DMS53 (cell line): ENCODE results near the gene RNASE4.

Source experiments
- DNase-seq: peaks from one replicate; lab custom pipeline; 2025; lab: John Stamatoyannopoulos, UW

Gene RNASE4

DNA sequence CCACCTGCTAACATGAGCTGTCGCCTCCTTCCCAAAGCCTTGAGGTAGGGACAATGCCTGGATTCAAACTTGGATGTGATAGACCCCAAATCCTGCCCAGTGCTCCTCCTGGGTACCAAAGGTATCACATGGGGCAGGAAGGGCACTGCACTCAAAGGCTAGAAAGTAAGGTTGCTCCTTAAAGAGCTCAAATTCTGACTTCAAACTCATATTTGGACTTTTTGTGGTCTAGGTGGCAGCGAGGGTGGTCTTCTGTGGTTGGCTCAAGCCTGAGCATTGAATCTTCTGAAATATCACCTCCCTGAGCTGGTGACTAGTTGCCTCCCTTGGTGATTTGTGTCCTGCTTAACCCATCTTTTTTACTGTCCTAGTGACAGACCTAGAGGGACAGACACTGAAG, 8.3 kb upstream of the RNASE4 start:
- no peak for DNase-seq

DNA sequence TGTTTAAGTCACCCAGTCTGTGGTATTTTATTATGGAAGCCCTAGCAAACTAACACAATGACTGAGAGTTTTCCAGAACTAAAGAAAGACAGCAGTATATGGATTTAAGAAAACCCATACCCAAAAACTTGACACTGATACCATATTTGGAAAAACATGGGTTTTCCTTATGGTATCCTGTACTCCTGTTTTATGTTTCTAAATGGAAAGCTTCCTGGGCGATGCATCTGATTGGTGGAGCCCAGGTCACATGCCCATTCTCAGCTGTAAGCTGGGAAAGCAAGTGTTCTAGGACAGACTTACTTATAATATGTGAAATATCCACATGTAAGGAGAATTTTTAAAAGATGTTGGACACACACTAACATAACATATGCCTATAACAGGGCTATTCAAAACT, 4.5 kb upstream of the RNASE4 start:
- no peak for DNase-seq

DNA sequence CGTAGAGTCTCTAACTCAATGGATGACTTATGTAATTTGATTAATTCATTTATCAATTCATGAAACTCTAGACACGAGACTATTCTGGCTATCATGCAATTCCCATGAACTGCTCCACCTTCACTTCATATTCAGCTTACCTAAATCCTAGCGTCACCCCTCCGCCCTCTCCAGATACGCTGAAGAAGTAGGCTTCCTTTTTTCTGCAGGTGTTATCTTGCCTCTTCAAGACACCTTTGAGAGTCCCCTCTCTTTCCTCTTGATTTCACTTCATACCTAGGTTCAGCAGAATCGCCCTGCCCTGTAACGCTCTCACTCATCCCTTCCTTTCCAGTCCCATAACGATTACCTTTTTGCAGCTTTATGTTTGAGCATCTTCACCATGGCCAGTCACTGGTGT, 4.0 kb upstream of the RNASE4 start:
- no peak for DNase-seq

DNA sequence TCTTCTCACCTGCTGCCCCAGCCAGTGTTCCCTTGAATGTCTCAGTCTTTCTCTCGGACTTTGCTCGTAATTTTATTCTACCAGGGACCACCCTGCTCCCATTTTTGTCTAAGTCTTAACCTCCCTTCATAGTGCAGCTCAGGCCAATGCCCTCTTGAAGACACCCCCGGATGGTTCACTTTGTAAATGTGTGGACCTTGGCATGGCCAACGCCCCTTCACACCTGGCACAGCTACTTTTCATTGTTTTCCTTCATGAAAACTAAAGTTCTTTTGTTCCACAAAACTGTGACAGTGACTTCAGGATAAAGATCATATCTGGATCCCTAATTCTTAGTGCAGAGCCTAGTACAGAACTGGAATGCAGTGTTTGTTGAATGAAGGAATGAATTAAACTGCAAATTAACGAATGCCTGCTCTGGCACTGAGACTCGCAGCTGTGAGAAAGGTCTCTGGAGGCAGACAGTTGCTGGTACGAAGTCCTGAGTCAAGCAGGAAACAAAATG, 3.5 kb upstream of the RNASE4 start:
- DNase-seq = no peak

DNA sequence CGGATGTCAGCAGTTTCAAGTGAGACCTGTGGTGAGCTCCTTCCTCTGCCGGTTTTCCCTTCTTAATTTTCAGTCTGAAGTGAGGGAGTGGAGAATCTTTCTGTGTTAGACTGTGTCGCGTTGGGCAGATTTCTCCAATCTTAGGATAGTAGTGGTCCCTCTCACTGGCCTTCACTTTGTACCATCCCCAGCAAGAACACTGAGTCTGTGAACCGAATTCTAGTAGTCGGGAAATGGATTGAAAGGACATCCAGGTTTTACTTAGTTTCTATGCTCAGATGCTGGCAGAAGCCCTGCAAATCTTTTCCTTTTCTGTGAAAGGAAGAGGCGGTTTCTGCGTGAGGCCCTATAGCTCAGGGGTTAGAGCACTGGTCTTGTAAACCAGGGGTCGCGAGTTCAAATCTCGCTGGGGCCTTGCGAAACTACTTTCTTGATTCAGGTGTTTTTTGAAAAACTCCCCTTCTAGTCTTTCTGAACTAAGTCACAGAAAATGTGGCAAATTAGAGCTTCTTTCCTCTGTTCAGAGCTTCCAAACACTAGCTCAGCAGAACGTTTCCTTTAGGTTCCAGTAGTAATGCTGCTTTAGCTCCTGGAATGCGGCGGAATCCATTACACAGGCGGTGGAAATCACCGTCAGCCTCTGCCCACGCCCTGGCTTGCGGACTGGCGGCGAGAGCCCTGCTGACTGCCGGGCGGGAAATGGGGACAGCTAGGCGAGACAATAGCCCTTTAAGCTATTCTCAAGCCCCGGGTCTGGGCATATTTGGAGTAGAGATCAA, 2.8 kb upstream of the RNASE4 start:
- DNase-seq = peak; percentile 70

DNA sequence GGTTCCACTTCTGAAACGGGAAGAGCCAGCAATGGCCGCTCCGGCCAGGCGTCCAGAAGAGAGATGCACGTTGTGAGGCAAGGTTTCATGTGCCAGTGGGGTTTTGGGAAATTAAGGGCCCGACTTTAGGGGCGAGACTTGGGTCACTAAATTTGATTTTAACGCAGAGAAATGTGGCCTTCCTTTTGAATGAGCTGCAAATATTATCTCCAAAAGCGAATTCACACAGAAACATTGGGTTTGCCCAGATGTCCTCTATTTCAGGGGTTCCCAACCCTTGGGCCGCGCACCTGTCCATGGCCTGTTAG, 2.3 kb upstream of the RNASE4 start:
- DNase-seq = no peak

DNA sequence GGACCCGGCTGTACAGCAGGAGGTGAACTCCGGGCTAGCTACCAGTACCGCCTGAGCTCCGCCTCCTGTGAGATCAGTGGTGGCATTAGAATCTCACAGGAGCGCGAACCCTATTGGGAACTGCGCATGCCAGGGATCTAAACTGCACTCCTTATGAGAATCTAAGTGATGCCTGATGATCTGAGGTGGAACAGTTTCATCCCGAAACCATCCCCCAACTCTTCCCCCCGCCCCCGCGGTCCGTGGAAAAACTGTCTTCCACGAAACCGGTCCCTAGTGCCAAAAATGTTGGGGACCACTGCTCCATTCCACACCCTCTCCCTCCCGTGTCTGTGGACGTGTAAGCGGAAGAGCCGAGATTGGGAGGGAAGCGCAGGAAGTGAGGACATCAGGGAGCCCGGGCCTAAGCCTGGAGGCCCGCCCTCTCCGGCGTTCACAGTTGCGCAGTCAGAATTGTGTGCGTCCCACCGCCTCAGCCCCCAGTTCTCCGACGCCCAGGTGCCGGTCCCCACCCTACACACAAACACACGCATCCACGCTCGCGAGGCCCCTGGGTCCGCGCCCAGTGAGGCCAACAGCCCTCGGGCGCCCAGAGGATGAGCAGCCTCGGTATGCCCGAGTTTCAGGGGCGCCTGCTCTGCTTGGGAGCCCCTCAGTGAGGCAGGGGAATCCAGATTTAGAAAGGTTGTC, 1.8 kb upstream of the RNASE4 start:
- DNase-seq = peak; percentile 72

DNA sequence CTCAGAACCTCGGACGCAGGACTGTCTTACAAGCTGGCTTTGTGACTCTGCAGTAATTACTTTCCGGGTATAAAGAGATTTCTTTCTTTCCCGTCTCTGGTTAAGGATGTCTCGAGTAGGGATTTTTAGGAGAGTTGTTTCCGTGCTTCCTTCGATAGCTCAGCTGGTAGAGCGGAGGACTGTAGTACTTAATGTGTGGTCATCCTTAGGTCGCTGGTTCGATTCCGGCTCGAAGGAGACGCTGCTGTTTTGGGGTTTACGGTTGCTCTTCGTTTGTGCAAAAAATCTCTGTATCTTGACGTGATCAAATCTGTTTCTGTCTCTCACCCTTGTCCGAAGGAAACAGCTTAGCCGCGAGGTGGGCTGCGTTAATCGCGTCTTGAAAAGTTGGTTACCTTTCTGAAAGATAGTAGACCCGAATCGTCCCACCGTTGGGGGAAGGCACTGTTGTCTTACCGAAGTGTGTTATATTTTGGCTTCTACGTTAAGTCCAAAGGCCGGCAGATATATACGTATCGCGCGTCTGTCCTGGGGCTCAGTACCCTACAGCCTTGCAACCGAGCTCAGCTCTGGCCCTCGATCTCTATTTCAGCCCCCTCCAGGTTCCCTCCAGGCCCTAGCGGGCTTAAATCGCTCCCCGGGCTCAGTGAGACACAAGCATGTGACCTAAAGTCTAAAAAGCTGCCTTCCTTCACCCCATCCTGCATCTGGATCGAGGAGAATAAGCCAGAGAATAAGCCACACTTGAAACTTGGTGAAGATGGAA, 1.1 kb upstream of the RNASE4 start:
- DNase-seq = peak; percentile 67

DNA sequence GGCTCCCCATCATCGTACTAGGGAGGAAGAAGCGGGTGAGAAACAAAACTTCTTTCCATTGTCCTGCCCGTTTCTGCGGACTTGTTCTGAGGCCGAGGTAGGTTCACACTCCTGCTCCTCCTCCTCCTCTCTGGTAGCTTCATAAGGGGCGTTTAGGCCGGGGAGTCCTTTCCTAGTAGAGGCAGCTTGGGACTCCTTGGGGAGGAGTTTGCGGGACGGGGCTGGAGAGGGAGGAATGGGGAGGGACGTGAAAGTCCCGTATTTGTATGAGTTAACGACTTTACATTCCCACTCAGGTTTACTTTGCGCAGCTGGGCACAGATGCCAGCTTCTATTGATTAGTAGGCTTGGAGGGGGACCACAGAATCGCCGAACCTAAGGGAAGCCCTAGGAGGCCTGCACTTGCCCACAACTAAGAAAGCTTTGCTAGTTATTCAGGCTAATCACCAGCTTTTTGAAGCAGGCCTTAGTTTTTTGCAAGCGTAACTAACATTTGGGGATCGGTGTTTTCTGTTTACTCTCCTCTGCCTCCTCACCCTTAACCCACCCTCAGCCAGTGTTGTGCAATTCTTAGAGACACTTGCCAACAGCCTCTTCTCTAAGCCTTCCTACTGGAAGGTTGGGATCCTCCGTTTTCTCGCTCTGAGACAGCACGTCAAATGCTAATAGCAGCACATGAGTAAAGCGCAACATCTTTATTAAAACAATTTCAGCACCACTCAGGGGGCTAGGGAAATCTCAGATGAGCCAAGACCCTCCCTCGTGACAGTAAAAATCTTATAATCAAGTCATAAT, 499 bp downstream of the RNASE4 start:
- DNase-seq = no peak

DNA sequence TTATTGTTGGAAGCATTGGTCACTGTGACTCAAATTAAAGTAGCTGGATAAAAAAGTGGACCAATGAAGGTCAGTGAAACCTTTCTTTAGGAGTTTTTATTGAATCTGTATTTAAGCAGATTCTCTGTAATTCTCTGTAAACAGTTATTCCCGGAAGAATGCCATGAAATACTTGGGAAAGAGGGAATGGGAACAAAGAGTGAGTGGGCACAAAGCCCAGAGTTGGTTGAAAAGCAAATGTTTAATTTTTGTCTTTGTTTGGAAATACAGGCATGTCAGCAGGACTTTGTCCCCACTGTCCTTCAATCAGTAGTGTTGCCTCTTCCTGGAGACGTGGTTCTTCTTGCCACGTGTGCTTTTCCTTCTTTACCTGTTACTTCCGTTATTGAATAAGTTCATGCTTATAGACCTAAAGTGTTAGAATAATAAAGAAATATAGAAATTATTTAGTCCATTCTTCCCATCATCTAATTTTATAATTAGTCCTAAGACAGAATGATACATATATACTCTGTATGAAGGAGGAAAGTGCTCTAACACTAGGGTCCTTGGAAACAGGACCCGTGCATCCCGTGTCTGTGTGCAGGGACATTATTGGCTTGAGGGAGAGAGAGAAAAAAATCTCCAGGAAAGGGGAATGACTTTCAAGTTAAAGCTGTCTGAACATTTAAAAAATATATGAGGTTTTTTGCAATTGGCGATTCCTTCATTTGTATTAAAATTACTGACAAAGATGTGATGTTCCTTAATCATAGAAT, 2.2 kb downstream of the RNASE4 start:
- no peak for DNase-seq

DNA sequence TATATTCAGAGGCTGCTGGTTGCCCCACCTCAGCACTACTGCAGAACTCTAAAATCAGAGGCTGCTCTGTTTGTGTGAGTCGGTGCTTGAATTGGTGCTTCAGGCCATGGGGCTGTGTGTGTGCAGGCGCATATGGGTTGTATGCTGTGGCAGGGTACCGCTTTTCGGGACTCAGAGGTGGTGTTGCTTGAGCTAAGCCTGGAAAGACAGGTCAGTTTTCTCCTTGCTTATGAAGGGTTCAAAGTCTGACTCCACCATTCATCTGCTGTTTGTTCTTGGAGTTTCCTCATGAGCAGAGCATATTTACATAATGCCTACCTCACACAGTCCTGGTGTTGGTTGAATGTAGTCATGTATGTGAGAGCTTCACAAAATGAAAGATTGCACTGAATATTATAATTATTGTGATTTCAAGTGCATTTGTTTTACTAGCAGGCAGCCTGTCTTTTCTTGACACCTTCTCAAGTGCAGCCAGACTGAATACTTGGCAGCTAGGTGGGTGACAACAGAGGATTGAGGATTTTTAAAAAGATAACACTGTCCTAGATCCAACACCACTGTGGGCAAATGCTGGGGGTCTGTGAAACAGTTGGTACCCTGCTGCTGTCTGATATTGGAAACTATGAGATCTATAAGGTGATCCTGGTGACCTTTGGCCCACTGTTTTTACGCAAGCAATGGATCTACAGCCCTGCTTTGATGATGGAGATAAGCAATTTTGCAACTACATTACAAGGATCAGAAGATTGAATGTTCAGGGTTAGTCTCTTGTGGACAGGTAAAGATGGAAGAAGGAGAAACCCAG, 3.2 kb downstream of the RNASE4 start:
- peak; percentile 2 for DNase-seq

DNA sequence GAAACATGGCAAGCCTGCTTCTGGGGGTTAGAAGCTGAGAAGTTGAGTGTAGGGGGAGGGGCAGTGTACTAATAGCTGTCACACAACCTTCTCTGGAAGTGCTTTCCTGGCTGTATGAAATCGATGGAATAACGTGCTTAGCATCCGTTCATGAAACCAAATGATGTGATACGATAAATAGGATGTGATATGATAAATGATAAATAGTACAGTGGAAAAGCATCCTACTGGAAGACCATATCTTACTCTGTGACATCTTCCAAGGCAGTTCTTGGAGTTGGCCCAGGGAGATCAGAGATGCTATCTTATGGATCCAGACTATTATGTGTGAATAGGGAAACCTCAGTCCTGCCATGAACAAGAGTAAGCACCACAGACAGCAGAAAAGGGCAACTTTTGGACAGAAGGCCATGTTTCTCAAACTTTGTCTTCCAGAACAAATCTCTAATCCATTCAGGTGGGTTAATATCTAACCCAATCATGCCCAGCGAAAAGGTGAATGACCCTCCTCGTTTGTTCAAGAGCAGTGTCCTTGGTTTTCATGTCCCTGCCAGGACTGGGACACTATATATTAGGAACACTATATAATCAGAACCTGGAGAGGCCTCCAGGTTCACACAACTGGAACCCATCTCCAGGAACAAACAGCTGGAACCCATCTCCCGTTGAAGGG, 3.9 kb downstream of the RNASE4 start, which contains the start of gene ANG:
Gene ANG (plus strand): TSS at position 598 of the 673 bp plus-strand sequence. CDS start 4,801 bp downstream, outside the sequence.
- DNase-seq = no peak

DNA sequence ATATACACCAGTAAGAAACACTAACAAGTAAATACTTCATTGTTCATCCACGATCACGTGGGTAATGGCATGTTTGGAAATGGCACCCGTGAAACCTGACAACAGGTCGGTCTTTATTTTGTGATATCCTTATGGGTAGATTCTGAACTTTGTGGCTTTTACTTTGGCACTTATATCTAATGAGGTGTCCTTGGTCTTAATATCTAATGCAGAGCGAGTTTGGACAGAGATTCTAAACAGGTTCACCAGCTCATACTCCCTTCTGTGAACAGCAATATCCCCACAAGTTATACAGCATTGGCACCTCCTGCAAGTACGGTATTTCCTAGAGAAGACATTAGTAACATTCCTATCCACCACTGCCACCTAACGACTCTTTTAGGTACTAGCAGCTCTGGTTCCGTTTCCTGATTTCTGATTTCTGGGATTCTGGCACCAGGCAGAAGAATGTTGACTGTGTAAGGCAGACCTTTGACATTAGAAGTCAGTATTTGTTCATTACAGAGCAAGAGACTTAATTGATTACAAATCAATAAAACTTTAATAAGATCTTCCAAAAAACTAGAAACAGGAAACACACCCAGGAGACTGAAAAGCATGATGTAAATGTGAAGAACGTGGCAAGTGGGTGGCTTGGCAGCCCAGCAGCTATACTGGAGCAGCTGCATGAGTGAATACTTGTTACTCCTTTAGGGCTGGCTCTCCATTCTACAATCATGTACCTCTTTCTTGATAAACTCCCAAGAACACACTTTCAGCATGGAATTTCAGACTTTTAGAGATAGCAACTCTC, 6.7 kb downstream of the RNASE4 start:
- DNase-seq = peak; percentile 55

DNA sequence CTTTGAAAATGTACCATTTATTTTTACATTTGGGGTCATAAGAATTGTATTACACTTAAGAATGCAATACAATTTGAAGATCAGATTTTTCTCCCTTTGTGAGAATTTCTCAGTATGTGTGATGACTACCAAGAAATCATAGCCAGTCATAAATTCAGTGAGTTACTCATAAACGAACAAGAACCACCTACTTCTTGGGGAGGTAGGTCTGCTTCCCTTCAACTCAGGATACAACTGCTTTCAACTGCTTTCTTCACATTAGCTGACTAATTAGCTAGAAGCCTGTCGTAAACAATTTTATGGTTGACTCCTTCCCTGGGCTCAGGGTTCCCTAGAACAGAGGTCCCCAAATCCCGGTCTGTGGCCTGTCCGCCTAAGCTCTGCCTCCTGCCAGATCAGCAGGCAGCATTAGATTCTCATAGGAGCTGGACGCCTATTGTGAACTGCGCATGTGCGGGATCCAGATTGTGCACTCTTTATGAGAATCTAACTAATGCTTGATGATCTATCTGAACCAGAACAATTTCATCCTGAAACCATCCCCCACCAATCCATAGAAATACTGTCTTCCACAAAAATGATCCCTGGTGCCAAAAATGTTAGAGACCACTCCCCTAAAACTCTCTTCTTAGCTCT, 7.9 kb downstream of the RNASE4 start:
- no peak for DNase-seq

DNA sequence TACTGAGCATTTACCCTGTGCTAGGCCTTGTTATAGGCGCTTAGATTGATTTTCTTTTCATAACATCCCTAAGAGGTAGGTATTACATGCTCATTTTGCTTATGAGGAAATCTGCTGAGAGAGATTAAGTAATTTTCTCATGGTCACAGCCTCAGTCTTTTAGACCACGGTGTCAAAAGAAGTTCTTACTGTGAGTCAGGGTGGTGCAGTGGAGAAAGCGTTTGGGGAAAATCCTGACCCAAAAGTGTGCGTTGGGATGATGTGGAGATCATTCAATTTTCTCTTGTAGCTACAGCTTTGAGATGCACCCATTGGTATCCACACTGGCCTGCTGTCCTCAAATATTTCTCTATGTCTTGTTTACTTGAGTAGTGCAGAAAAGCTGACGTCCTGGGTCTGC, 12.4 kb downstream of the RNASE4 start:
- DNase-seq = no peak

DNA sequence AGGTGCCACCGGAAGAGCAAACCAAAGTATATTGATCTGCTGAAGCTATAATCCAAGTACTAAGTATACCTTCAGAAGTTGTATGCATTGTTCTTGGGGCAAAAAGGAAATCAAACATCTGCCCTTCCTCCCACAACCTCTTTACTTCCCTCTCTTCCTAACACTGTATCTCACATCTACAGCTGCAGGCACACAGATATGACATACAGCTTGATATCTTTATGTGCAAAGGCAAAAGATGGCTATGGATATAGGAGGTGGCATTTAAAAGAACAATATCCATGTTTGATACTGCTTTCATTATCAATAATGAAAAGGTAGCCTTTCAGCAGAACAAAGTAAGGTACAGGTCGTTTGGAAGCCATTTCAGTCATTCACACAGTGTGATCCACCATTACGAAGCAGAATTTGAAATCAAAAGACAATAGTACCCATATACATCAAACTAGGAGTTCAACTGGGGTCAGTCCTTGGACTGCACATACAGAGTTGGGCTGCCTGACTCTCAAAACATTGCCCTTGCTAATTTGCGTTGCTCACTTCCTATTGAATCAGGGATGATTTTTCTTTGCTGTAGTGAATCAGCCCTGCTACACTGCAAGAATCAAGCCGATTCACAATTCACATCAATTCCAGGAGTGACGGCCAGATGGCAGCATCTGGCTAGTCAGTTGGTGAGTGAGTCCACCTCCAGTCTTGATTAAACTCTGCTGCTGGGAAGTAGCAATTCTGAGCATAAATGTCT, 13.1 kb downstream of the RNASE4 start:
- peak; percentile 55 for DNase-seq

DNA sequence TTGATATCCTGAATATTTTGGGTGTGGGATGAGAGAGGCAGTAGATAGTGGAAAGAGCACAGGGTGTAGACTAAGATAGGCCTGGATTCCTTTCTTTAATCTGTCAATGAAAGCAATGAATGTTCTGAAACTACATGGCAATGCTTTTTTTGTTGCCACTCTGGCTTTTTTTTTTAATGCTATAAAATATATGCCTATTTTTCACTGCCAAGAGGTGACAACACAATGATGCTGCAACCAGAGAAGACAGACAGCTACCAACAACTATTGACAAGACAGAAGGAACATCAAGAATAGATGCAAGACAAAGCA, 13.6 kb downstream of the RNASE4 start:
- DNase-seq = no peak

DNA sequence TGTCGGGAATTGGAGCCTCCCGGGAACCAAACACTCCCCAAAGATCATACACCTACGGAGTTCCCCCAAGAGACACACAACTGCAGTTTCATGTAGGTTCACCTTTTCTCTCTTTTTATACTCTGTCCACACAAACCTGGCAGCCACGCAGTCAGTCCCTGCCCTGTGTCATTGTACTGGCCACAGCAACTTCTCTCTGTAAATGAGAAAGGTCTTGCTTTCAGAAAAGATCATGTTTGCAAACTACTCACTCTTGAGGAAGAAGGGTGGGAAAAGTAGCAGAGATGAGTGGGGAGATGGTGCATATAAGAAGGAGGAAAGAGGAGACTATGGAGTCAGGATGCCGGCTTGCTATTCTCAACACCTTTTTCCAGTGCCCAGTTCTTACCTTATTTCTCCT, 14.6 kb downstream of the RNASE4 start:
- no peak for DNase-seq
